ENCODE results near the gene UBASH3A. TPM values are rescaled to one million over a fixed set of nuclear protein-coding genes. Genes with fewer than 3 reads are reported as not detected.

UBASH3A gene
- total and polyA plus RNA-seq, 12 donors = 0.09 to 1.3 (median 0.15) TPM; not detected in 7

DNA sequence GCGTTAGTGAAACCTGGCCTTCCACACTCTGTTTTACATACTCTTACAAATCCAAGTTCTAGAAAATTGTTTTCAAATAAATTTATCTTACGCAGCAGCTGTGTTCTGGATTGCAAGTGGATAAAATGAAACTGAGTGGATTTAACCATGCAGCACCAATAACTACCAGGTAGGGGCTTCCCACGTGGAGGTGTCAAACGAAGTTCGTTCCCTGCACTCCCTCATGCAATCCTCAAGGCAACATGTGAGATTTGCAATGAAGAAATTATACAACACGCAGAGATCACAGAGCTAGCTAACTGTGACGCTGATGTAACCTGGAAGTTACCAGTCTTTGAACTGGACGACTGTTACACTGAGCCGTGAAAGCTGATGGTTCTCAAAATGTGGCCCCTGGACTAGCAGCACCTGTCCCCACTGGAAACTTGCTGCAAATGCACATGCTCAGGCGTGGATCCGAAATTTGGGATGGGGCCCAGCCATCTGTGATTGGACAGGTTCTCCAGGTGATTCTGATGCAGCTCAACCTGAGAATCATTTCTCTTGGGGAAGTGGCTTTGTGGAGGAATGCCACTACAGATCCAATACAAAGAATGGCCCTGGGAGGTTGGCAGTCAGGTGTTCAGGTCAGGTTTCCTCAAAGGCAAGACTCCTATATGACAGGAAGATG, 56.0 kb downstream of the UBASH3A start:
- no peak overlapping the region for H3K4me3 ChIP-seq
- no peaks in the 10 kb centered on the region for H3K36me3 ChIP-seq
- intact Hi-C loops (cut with DNase I) = no loop called here
- ATAC-seq = no peak
- DNase-seq = no peak
- H3K27ac ChIP-seq = no peak overlapping the region
- H3K4me1 ChIP-seq = peaks cover 0 to 8% (median 0%) of the 10 kb centered on the region in 9 donors
- no peaks in the 10 kb centered on the region for H3K9me3 ChIP-seq
- 85 to 86% methylated on average over 11 of the region's 11 CpGs for WGBS, 2 donors
- H3K27me3 ChIP-seq = peaks cover 0 to 10% (median 3%) of the 10 kb centered on the region in 7 donors
- TF ChIP-seq, protein P1, sequence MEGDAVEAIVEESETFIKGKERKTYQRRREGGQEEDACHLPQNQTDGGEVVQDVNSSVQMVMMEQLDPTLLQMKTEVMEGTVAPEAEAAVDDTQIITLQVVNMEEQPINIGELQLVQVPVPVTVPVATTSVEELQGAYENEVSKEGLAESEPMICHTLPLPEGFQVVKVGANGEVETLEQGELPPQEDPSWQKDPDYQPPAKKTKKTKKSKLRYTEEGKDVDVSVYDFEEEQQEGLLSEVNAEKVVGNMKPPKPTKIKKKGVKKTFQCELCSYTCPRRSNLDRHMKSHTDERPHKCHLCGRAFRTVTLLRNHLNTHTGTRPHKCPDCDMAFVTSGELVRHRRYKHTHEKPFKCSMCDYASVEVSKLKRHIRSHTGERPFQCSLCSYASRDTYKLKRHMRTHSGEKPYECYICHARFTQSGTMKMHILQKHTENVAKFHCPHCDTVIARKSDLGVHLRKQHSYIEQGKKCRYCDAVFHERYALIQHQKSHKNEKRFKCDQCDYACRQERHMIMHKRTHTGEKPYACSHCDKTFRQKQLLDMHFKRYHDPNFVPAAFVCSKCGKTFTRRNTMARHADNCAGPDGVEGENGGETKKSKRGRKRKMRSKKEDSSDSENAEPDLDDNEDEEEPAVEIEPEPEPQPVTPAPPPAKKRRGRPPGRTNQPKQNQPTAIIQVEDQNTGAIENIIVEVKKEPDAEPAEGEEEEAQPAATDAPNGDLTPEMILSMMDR (IDR thresholded peaks at IDR 0.05) = no peak

DNA sequence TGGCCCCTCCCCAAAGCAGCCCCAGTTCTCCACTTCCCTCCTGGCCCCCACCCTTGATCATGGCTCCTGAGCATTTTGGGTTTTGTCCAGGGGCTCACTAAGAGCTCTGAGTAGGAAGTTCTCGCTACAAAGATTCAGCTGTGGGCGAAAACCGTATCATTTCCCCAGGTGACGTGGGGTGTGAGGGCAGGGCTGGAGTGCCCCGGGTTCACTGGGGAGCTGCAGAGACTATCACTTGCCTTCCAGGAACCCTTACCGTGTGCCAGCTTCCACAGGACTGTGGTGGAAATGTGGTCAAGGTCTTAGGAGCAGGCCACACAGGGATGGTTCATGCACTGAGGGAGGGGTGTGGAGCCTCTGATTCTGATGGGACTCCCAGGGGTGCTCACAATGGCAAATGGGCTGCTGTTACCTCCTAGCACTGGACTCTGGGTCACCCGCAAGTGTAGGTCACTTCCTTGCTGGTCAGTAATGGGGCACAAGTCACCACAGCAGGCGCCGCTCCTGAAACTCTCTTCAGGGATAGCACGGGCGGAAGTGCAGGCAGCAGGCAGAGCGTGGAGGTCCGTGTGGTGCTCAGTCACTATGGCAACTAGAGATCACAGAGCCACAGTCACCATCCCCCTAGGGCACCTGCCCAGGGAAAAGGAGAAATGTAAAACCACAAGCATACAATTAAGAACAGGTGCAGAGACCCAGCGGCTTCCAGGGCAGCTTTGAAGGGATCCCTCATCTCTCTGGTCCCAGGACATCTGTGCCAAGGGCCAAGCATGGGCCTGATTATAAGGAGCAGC, 56.9 kb downstream of the UBASH3A start:
- intact Hi-C loops (cut with DNase I) = no loop called here
- H3K4me3 ChIP-seq = no peak overlapping the region
- TF ChIP-seq, protein P1 (IDR thresholded peaks at IDR 0.05) = no peak
- peaks cover 0 to 17% (median 0%) of the 10 kb centered on the region in 9 donors for H3K4me1 ChIP-seq
- DNase-seq (no peak), ATAC-seq (no peak)
- WGBS, 2 donors = 73 to 81% methylated on average over 14 of the region's 14 CpGs
- peaks cover 0 to 3% (median 2%) of the 10 kb centered on the region in 7 donors for H3K27me3 ChIP-seq
- H3K27ac ChIP-seq = no peak overlapping the region
- no peaks in the 10 kb centered on the region for H3K9me3 ChIP-seq
- no peaks in the 10 kb centered on the region for H3K36me3 ChIP-seq

DNA sequence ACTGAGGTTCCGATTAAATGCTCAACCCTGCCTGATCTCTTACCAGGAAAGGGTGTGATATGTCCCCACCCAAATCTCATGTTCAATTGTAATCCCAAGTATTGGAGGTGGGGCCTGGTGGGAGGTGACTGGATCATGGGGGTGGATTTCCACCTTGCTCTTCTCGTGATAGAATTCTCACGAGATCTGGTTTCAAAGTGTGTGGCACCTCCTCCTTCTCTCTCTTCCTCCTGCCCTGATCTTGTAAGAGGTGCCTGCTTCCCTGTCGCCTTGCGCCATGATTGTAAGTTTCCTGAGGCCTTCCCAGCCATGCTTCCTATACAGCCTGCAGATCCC, 57.5 kb downstream of the UBASH3A start:
- WGBS, 2 donors = 75 to 80% methylated on average over 5 of the region's 5 CpGs
- ATAC-seq = no peak
- no peak overlapping the region for H3K27ac ChIP-seq
- peaks cover 0 to 3% (median 0%) of the 10 kb centered on the region in 7 donors for H3K27me3 ChIP-seq
- intact Hi-C loops (cut with DNase I) = no loop called here
- no peak for DNase-seq
- peaks cover 0 to 21% (median 0%) of the 10 kb centered on the region in 9 donors for H3K4me1 ChIP-seq
- TF ChIP-seq, protein P1 (IDR thresholded peaks at IDR 0.05) = no peak
- H3K36me3 ChIP-seq = no peaks in the 10 kb centered on the region
- no peaks in the 10 kb centered on the region for H3K9me3 ChIP-seq
- no peak overlapping the region for H3K4me3 ChIP-seq

DNA sequence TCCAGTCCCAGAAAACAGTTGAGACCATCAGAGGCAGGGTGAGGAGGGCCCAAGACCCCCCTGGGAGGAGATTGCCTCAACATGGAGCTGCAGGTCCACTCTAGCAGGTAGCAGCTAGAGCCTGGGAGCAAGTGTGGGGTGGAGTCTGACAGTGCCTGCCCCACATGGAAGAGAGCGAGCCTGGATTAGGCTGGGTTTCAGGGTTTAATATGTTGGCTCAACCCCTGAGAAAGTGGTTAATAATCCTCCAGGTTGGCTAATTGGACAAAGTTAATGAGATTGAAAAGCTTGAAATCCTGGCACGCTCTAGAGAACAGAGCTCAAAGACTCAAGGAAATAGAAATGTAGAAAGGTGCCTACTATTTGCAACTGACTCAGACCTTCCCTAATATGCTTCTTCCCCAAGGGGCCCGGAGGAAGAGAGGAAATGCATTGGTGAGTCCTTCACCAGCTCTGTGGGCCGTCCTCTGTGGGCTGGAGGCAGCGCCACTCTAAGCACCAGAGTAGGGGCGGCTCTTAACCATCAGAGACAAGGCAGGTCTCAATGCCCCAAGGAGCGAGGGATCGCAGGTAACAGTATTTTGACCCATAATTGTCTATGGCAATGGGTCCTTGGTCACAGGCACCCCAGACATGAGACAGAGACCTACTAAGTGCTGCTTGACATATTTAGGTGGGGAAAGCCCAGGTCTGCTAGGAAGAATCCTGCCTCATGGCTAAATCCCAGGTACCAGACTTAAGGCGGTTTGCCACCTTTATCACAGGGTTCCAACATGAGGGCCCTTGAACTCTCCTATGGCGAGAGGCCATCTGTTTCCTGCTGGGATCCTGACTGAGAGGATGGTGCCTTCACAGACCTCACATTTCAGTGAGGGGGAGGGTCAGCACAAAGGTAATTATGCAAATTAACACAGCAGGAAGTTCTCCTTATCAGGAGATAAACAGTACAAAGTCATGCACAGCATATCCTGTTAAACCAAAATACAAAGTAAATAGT, 58.5 kb downstream of the UBASH3A start:
- Histone ChIP-seq H3K4me1 (peaks cover 0 to 29% (median 0%) of the 10 kb centered on the region in 9 donors), H3K4me3 (no peak overlapping the region), H3K27me3 (peaks cover 0 to 3% (median 0%) of the 10 kb centered on the region in 7 donors), H3K27ac (no peak overlapping the region), H3K36me3 (no peaks in the 10 kb centered on the region), H3K9me3 (no peaks in the 10 kb centered on the region)
- no peak for ATAC-seq
- TF ChIP-seq, protein P1 (IDR thresholded peaks at IDR 0.05) = no peak
- intact Hi-C loops (cut with DNase I) = no loop called here
- DNase-seq = no peak
- WGBS, 2 donors = 82% methylated on average over 10 of the region's 10 CpGs
